Lung (tissue), 12 donors: ENCODE data around the gene B4GALNT1. TPM values are rescaled to one million over a fixed set of nuclear protein-coding genes. Genes with fewer than 3 reads are reported as not detected.

Source experiments
- ATAC-seq: fragments of 200-7000 bp; cut with Tn5 transposase; one replicate; pipeline ENCODE4 v1.9.1; 2020; ENCODE audit warnings: moderate number of reproducible peaks; ENCODE audit not compliant: insufficient read depth, low FRiP score
- DNase-seq, 3 donors: peaks; one replicate each; pipeline ENCODE4 v3.0.0-alpha.2; 2013 to 2017
- H3K27ac ChIP-seq, 2 donors: one replicate each; pipeline ENCODE4 v1.5.1; 2013; ENCODE audit warnings: mild to moderate bottlenecking in 2 of 2, moderate library complexity in 2 of 2, control low read depth in 1 of 2, inconsistent platforms in 1 of 2, low read depth in 1 of 2, low read length in 1 of 2
- H3K27me3 ChIP-seq, 3 donors: one replicate each; pipeline ENCODE4 v1.5.1; 2013; ENCODE audit warnings: low read length in 2 of 3; ENCODE audit not compliant: control insufficient read depth in 3 of 3, insufficient read depth in 3 of 3
- H3K36me3 ChIP-seq, 4 donors: one replicate each; pipeline ENCODE4 v1.5.1; 2013; ENCODE audit warnings: low read length in 4 of 4, mild to moderate bottlenecking in 1 of 4, moderate library complexity in 1 of 4; ENCODE audit not compliant: control insufficient read depth in 4 of 4, insufficient read depth in 4 of 4
- H3K4me1 ChIP-seq, 5 donors: one replicate each; pipeline ENCODE4 v1.5.1; 2013; ENCODE audit warnings: low read length in 5 of 5, mild to moderate bottlenecking in 2 of 5, moderate library complexity in 1 of 5; ENCODE audit not compliant: control insufficient read depth in 5 of 5, insufficient read depth in 5 of 5
- H3K4me3 ChIP-seq: one replicate; pipeline ENCODE4 v1.5.1; 2013; ENCODE audit warnings: mild to moderate bottlenecking, control low read depth, moderate library complexity
- H3K9ac ChIP-seq, 2 donors: one replicate each; pipeline ENCODE4 v1.5.1; 2013; ENCODE audit warnings: low read length in 2 of 2, control low read depth in 1 of 2; ENCODE audit not compliant: insufficient read depth in 1 of 2
- H3K9me3 ChIP-seq, 4 donors: one replicate each; pipeline ENCODE4 v1.5.1; 2013; ENCODE audit warnings: low read length in 3 of 4, mild to moderate bottlenecking in 1 of 4, moderate library complexity in 1 of 4; ENCODE audit not compliant: control insufficient read depth in 4 of 4, insufficient read depth in 3 of 4
- WGBS, 2 donors: extraction: QIAGEN DNeasy Blood & Tissue Kit; methylation state at CpG; one replicate each; pipeline ENCODE4 v1.1.7; 2013; 5-methylcytosine and 5-hydroxymethylcytosine counted together
- polyA plus RNA-seq, 2 donors: library from polyadenylated mRNA; stranded (reverse); fragments of 200-250 nt; gene quantifications; one replicate each; pipeline ENCODE4 v1.2.1, GENCODE V29; 2013
- total RNA-seq, 2 donors: library from RNA; depleted of rRNA in 1 of 2; stranded (reverse); fragments of >200 nt in 1 of 2; gene quantifications; one replicate each; pipeline ENCODE4 v1.2.1, GENCODE V29; 2014 to 2021
- TF ChIP-seq, protein P1 (sequence below): IDR thresholded peaks from 2 replicates; pipeline ENCODE4 v1.5.1; 2012; ENCODE audit warnings: mild to moderate bottlenecking; ENCODE audit errors: control extremely low read depth, extremely low read depth
- donor health status: control.
- donor health status: control.
- donor health status: Bipolar disorder and iron deficiency.
- donor health status: healthy.
- donor health status: DM: yes; HTN: yes; CAD: no.

B4GALNT1 gene
- total and polyA plus RNA-seq, 4 donors, result 0.51 to 2.5 (median 0.73) TPM

DNA sequence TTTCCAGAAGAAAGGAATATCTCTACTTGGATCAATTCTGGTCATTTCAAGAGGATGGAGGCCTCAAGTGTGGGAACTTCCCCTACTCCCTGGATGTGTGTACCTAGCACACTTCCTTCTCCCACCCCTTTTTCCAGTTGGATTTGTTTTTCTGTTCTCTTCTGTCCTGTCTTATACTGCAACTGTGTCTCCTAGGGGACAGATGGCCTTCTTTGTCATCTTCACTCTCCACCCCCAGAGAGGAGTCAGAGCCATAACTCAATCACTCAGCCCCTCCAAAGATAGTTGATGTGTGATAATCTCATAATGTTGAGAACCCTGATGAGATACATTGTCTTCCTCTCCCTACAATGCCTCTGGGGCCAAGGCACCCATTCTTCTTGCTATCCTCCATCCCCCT lies 30.5 kb downstream of the B4GALNT1 start:
- Histone ChIP-seq H3K36me3 (peaks cover 10 to 34% (median 16%) of the 10 kb centered on the region in 4 donors), H3K27ac (no peak overlapping the region), H3K9ac (no peak overlapping the region), H3K27me3 (no peaks in the 10 kb centered on the region), H3K4me3 (no peak overlapping the region), H3K9me3 (no peaks in the 10 kb centered on the region), H3K4me1 (peaks cover 5 to 24% (median 7%) of the 10 kb centered on the region in 5 donors)
- ATAC-seq (no peak), DNase-seq (no peak)
- TF ChIP-seq, protein P1, sequence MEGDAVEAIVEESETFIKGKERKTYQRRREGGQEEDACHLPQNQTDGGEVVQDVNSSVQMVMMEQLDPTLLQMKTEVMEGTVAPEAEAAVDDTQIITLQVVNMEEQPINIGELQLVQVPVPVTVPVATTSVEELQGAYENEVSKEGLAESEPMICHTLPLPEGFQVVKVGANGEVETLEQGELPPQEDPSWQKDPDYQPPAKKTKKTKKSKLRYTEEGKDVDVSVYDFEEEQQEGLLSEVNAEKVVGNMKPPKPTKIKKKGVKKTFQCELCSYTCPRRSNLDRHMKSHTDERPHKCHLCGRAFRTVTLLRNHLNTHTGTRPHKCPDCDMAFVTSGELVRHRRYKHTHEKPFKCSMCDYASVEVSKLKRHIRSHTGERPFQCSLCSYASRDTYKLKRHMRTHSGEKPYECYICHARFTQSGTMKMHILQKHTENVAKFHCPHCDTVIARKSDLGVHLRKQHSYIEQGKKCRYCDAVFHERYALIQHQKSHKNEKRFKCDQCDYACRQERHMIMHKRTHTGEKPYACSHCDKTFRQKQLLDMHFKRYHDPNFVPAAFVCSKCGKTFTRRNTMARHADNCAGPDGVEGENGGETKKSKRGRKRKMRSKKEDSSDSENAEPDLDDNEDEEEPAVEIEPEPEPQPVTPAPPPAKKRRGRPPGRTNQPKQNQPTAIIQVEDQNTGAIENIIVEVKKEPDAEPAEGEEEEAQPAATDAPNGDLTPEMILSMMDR, result no peak

DNA sequence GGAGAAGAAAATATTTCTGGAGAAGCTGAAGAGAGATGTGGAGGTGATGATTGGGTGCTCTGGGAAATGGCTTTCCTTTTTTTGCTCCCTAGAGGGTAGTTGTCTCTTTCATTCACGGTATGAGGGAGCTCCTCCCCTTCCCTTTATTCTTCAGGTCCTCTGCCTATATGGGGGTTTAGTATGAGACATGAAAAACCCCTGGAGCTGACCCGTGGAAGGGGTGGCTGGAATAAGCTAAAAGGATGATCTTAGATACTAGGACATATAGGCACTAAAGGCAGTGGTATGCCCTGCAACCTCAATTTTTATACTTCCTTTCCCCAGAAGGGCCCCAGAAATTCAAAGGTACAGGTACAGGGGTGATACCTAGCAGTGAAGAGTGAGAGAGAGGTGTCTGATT lies 32.6 kb downstream of the B4GALNT1 start:
- no peak overlapping the region for H3K9ac ChIP-seq
- TF ChIP-seq, protein P1, result no peak
- 71 to 77% methylated on average over 2 of the region's 2 CpGs for WGBS, 2 donors
- H3K4me1 ChIP-seq, result peaks cover 5 to 18% (median 5%) of the 10 kb centered on the region in 5 donors
- no peaks in the 10 kb centered on the region for H3K27me3 ChIP-seq
- DNase-seq (no peak), ATAC-seq (no peak)
- no peak overlapping the region for H3K4me3 ChIP-seq
- peaks cover 10 to 36% (median 17%) of the 10 kb centered on the region in 4 donors for H3K36me3 ChIP-seq
- no peak overlapping the region for H3K27ac ChIP-seq
- no peaks in the 10 kb centered on the region for H3K9me3 ChIP-seq

- no peak for ATAC-seq
- TF ChIP-seq, protein P1, result no peak
- Histone ChIP-seq H3K4me3 (no peak overlapping the region), H3K9ac (no peak overlapping the region), H3K36me3 (peaks cover 0 to 12% (median 5%) of the 10 kb centered on the region in 4 donors), H3K27ac (no peak overlapping the region), H3K9me3 (no peaks in the 10 kb centered on the region), H3K27me3 (peaks cover 0 to 2% (median 0%) of the 10 kb centered on the region in 3 donors), H3K4me1 (peaks cover 0 to 18% (median 5%) of the 10 kb centered on the region in 5 donors)
- 88 to 95% methylated on average over 4 of the region's 4 CpGs for WGBS, 2 donors
- no peak for DNase-seq
Observed at GRCh38 chr12:57593187-57593586, 39.8 kb downstream of the B4GALNT1 start.
